NCI-H748 (cell line): Measurements from ENCODE around the gene GIMAP8.
"Not testable (repeated sequence)": the region's sequence is repeated elsewhere in the genome, so short reads cannot be mapped to it uniquely, and the experiment has no call there.

ENCODE experiments used
- DNase-seq: peaks from one replicate; lab custom pipeline; 2025; ENCODE audit not compliant: unreplicated experiment; lab: John Stamatoyannopoulos, UW

Gene GIMAP8

GRCh38 chr7:150507947-150508602, 57.6 kb downstream of the GIMAP8 start:
- no peak for DNase-seq

DNA sequence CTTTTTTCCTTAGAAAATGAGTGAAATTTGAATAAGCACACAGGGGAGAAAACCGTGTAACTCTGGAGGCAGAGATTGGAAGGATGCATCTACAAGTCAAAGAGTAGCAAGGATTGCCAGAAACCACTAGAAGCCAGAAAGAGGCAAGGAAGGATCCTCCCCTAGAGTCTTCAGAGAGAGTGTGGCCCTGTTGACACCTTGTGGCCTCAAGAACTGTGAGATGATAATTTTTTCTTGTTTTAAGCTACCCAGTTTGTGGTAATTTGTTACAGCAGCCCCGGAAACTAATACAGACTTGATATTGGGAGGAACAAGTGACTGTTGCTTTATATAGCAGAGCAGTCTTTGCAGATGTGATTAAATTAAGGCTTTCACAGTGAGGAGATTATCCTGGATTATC, 60.6 kb downstream of the GIMAP8 start:
- no peak for DNase-seq

DNA sequence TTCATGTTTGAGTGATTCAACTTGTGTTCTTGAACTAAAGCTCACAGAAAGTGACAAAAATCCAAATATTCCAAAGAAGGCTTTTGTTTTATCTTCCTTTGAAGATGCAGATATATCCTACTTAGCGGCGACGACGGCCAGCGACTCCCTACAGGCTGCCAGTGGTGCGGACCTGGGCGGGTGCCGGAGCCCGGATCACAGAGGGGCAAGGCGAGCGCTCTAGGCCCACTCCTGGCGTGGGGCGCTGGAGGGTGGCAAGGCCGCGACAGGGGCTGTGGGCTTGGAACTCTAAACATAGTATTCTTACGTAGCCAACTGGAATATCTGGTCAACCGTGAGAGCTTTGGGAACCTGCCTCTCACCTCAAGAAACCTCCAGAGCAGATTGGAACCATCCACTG, 63.3 kb downstream of the GIMAP8 start:
- no peak for DNase-seq

DNA sequence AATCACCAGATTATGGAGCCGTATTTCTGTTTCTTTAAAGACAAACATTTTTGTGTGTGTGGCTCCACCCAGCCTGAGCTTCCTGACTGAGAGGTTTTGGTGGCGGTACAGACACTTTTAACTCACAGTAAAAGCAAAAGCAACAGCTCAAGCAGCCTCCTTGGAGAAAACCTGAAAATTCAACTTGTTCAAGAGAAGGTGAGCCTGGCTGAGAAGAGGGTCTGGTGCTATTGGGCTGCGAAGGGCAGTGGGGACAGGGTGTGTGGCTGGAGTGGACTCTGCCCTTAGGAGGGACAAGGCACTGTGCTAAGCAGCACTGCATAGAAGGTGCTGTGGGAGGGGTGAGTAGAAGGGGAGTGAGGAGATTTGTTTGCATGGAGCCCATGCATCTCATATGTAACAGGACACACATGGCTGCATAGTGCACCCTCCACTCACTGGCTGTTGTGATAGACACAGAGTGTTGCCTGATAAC, 64.4 kb downstream of the GIMAP8 start, which contains the start of gene GIMAP7:
Gene GIMAP7 (plus strand): TSS at position 125 of the 475 bp plus-strand sequence. CDS start 5,103 bp downstream, outside the sequence.
- DNase-seq, result no peak

GRCh38 chr7:150515248-150516147, 65.1 kb downstream of the GIMAP8 start:
- no peak for DNase-seq

GRCh38 chr7:150516956-150517745, 66.7 kb downstream of the GIMAP8 start:
- DNase-seq, result no peak

DNA sequence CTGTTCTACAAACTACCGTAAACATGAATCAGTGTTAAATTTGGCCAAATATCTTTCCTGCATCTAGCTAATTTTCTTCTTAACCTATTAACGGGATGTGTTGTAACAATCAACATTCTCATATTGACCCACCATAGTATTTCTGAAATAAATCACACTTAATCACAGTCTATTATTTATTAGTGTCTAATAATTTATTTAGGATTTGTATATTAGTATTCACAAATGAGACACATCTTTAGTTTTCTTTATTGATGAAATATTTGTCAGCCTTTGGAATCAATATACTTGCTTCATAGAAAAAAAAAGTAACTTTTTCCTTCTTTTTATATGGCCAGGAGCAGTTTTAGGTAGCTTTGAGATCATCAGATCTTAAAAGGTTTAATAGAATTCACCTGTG, 68.9 kb downstream of the GIMAP8 start:
- DNase-seq, result no peak

DNA sequence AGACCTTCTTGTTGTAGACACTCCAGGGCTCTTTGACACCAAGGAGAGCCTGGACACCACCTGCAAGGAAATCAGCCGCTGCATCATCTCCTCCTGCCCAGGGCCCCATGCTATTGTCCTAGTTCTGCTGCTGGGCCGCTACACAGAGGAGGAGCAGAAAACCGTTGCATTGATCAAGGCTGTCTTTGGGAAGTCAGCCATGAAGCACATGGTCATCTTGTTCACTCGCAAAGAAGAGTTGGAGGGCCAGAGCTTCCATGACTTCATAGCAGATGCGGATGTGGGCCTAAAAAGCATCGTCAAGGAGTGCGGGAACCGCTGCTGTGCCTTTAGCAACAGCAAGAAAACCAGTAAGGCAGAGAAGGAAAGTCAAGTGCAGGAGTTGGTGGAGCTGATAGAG, 69.7 kb downstream of the GIMAP8 start:
- no peak for DNase-seq

DNA sequence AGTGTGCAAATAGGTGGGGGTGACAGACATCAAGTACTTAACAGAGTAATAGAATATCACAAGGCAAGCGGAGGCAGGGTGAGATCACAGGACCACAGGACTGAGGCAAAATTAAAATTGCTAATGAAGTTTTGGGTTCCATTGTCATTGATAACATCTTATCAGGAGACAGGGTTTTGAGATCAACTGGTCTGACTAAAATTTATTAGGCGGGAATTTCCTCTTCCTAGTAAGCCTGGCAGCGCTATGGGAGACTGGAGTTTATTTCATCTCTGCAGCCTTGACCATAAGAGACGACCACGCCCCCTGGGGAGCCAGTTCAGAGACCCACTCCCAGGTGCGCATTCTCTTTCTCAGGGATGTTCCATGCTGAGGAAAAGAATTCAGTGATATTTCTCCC, 72.5 kb downstream of the GIMAP8 start:
- not testable (repeated sequence) for DNase-seq

GRCh38 chr7:150524018-150524417, 73.6 kb downstream of the GIMAP8 start:
- DNase-seq, result no peak
